HEK293 (cell line): Measurements from ENCODE around the gene ADH4.
"Not testable (repeated sequence)": the region's sequence is repeated elsewhere in the genome, so short reads cannot be mapped to it uniquely, and the experiment has no call there.

Experiments used
- CTCF ChIA-PET: fragments of 350-600 bp; formaldehyde crosslinking; extraction: SDS; loops from one replicate; lab custom pipeline; 2021; ENCODE audit warnings: antibody characterized with exemption; lab: Yijun Ruan, JAX
- POLR2A ChIA-PET: fragments of 300-600 bp; formaldehyde crosslinking; extraction: SDS; loops from one replicate; lab custom pipeline; 2020; ENCODE audit warnings: antibody characterized with exemption, inconsistent platforms; lab: Yijun Ruan, JAX
- H3K27ac ChIP-seq: fragments of 200-500 bp; sonication (Bioruptor generic); 2 replicates; pipeline ENCODE4 v1.5.1; 2014; ENCODE audit warnings: low read depth, low read length, control low read depth, inconsistent platforms; ENCODE audit errors: extremely low read depth
- H3K36me3 ChIP-seq, 2 experiments: fragments of 200-500 bp in 1 of 2; sonication (Bioruptor generic) in 1 of 2; 1 replicate in 1 of 2; 2 replicates in 1 of 2; pipeline ENCODE4 v1.5.1; 2014 to 2017; ENCODE audit warnings: inconsistent platforms in 2 of 2, low read length in 2 of 2; ENCODE audit not compliant: control insufficient read depth in 2 of 2, insufficient read depth in 1 of 2
- H3K4me1 ChIP-seq: fragments of 200-500 bp; sonication (Bioruptor generic); 2 replicates; pipeline ENCODE4 v1.5.1; 2014; ENCODE audit warnings: mild to moderate bottlenecking, low read length, inconsistent platforms; ENCODE audit not compliant: control insufficient read depth, insufficient read depth
- H3K4me3 ChIP-seq: 2 replicates; pipeline ENCODE4 v1.5.1; 2011; ENCODE audit warnings: low read depth, mild to moderate bottlenecking, control low read depth, low read length, moderate library complexity
- H3K9me3 ChIP-seq: fragments of 200-500 bp; sonication (Bioruptor generic); 2 replicates; pipeline ENCODE4 v1.5.1; 2014; ENCODE audit warnings: low read depth, low read length, inconsistent platforms; ENCODE audit not compliant: control insufficient read depth, insufficient read depth
- HOXD13 ChIP-seq: sonication (generic); formaldehyde crosslinking; IDR thresholded peaks from 2 replicates; pipeline ENCODE4 v1.8.0; 2022; ENCODE audit warnings: missing genetic modification reagents, borderline replicate concordance
- KLF10 ChIP-seq: fragments of 450-650 bp; IDR thresholded peaks from 2 replicates; pipeline ENCODE4 v1.5.1; 2018; ENCODE audit warnings: missing biosample characterization, mild to moderate bottlenecking, missing genetic modification characterization
- KLF9 ChIP-seq: fragments of 450-650 bp; formaldehyde crosslinking; IDR thresholded peaks from 2 replicates; pipeline ENCODE4 v1.5.1; 2016; ENCODE audit warnings: missing biosample characterization, missing genetic modification characterization, low read depth
- SCRT2 ChIP-seq: fragments of 450-650 bp; formaldehyde crosslinking; IDR thresholded peaks from 2 replicates; pipeline ENCODE4 v1.5.1; 2016; ENCODE audit warnings: missing biosample characterization, missing genetic modification characterization
- YY2 ChIP-seq: fragments of 450-650 bp; formaldehyde crosslinking; IDR thresholded peaks from 2 replicates; pipeline ENCODE4 v1.5.1; 2016; ENCODE audit warnings: missing biosample characterization, missing genetic modification characterization
- ZBTB8A ChIP-seq: fragments of 450-650 bp; formaldehyde crosslinking; IDR thresholded peaks from 2 replicates; pipeline ENCODE4 v1.5.1; 2016; ENCODE audit warnings: missing biosample characterization, missing genetic modification characterization
- ZFP3 ChIP-seq: fragments of 450-650 bp; formaldehyde crosslinking; IDR thresholded peaks from 2 replicates; pipeline ENCODE4 v1.5.1; 2016; ENCODE audit warnings: low read depth, missing biosample characterization, missing genetic modification characterization
- ZFP37 ChIP-seq: fragments of 450-650 bp; formaldehyde crosslinking; IDR thresholded peaks from 2 replicates; pipeline ENCODE4 v1.5.1; 2016; ENCODE audit warnings: missing biosample characterization, missing genetic modification characterization
- ZNF132 ChIP-seq: fragments of 450-650 bp; formaldehyde crosslinking; IDR thresholded peaks from 2 replicates; pipeline ENCODE4 v1.5.1; 2017; ENCODE audit warnings: missing biosample characterization, missing genetic modification characterization, borderline replicate concordance
- ZNF155 ChIP-seq: fragments of 450-650 bp; formaldehyde crosslinking; IDR thresholded peaks from 2 replicates; pipeline ENCODE4 v1.5.1; 2016; ENCODE audit warnings: missing biosample characterization, missing genetic modification characterization
- ZNF214 ChIP-seq: fragments of 450-650 bp; formaldehyde crosslinking; IDR thresholded peaks from 2 replicates; pipeline ENCODE4 v1.5.1; 2017; ENCODE audit warnings: missing biosample characterization, mild to moderate bottlenecking, missing genetic modification characterization, borderline replicate concordance
- ZNF324 ChIP-seq: fragments of 450-650 bp; formaldehyde crosslinking; IDR thresholded peaks from 2 replicates; pipeline ENCODE4 v1.5.1; 2016; ENCODE audit warnings: missing biosample characterization, missing genetic modification characterization
- ZNF416 ChIP-seq: fragments of 450-650 bp; formaldehyde crosslinking; IDR thresholded peaks from 2 replicates; pipeline ENCODE4 v1.5.1; 2016; ENCODE audit warnings: missing biosample characterization, missing genetic modification characterization
- ZNF514 ChIP-seq: fragments of 450-650 bp; formaldehyde crosslinking; IDR thresholded peaks from 2 replicates; pipeline ENCODE4 v1.5.1; 2016; ENCODE audit warnings: missing biosample characterization, missing genetic modification characterization
- ZNF555 ChIP-seq: fragments of 450-650 bp; formaldehyde crosslinking; conservative IDR thresholded peaks from 2 replicates; pipeline ENCODE4 v1.5.1; 2017; ENCODE audit warnings: missing biosample characterization, mild to moderate bottlenecking, missing genetic modification characterization, inconsistent platforms
- ZNF571 ChIP-seq: fragments of 450-650 bp; formaldehyde crosslinking; IDR thresholded peaks from 2 replicates; pipeline ENCODE4 v1.5.0; 2017; ENCODE audit warnings: missing biosample characterization, missing genetic modification characterization
- ZNF600 ChIP-seq: fragments of 450-650 bp; formaldehyde crosslinking; IDR thresholded peaks from 2 replicates; pipeline ENCODE4 v1.5.1; 2016; ENCODE audit warnings: missing biosample characterization, missing genetic modification characterization
- ZNF747 ChIP-seq: fragments of 450-650 bp; formaldehyde crosslinking; IDR thresholded peaks from 2 replicates; pipeline ENCODE4 v1.5.1; 2016; ENCODE audit warnings: missing biosample characterization, missing genetic modification characterization
- ZNF792 ChIP-seq: fragments of 450-650 bp; formaldehyde crosslinking; IDR thresholded peaks from 2 replicates; pipeline ENCODE4 v1.5.1; 2016; ENCODE audit warnings: missing biosample characterization, missing genetic modification characterization
- TF ChIP-seq, protein P1 (sequence below): fragments of 450-650 bp; formaldehyde crosslinking; conservative IDR thresholded peaks from 2 replicates; pipeline ENCODE4 v1.5.1; 2016; ENCODE audit warnings: low read depth, missing biosample characterization, missing genetic modification characterization

Gene ADH4

DNA sequence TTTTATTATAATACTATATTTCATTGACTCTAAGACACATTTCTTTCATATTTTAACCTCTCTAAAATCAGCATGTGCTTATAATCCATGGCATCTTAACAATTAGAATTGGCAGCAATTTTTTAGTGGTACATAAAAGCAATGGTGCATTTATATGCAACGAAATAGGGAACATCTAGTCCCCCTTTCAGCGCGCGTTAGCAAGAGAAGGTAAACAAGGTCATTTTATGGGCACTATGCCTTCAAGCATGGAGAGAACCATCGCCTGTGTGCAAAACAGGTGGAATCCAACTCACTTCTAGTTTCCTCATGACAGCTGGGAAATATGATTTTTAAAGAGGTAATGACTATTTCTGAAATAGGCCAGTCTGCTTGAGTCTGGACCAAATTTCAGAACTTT, 61.9 kb downstream of the ADH4 start:
- POLR2A ChIA-PET, result no interaction called here
- no peaks in the 10 kb centered on the region for H3K4me1 ChIP-seq
- no peaks in the 10 kb centered on the region for H3K9me3 ChIP-seq
- TF ChIP-seq ZNF214 (tag by site-specific recombination) (no peak), ZNF132 (tag by site-specific recombination) (no peak), ZFP37 (tag by site-specific recombination) (no peak), KLF10 (tag by site-specific recombination) (no peak), ZFP3 (tag by site-specific recombination) (no peak), ZNF324 (no peak), ZNF514 (tag by site-specific recombination) (no peak), ZNF416 (no peak), ZNF600 (no peak), YY2 (no peak), KLF9 (tag by site-specific recombination) (no peak), ZNF747 (no peak), SCRT2 (tag by site-specific recombination) (no peak)
- TF ChIP-seq, protein P1, sequence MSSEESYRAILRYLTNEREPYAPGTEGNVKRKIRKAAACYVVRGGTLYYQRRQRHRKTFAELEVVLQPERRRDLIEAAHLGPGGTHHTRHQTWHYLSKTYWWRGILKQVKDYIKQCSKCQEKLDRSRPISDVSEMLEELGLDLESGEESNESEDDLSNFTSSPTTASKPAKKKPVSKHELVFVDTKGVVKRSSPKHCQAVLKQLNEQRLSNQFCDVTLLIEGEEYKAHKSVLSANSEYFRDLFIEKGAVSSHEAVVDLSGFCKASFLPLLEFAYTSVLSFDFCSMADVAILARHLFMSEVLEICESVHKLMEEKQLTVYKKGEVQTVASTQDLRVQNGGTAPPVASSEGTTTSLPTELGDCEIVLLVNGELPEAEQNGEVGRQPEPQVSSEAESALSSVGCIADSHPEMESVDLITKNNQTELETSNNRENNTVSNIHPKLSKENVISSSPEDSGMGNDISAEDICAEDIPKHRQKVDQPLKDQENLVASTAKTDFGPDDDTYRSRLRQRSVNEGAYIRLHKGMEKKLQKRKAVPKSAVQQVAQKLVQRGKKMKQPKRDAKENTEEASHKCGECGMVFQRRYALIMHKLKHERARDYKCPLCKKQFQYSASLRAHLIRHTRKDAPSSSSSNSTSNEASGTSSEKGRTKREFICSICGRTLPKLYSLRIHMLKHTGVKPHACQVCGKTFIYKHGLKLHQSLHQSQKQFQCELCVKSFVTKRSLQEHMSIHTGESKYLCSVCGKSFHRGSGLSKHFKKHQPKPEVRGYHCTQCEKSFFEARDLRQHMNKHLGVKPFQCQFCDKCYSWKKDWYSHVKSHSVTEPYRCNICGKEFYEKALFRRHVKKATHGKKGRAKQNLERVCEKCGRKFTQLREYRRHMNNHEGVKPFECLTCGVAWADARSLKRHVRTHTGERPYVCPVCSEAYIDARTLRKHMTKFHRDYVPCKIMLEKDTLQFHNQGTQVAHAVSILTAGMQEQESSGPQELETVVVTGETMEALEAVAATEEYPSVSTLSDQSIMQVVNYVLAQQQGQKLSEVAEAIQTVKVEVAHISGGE (tag by site-specific recombination), result no peak
- CTCF ChIA-PET, result no interaction called here
- peaks cover 4 to 86% of the 10 kb centered on the region in 2 experiments for H3K36me3 ChIP-seq
- no peak overlapping the region for H3K4me3 ChIP-seq
- no peak overlapping the region for H3K27ac ChIP-seq

DNA sequence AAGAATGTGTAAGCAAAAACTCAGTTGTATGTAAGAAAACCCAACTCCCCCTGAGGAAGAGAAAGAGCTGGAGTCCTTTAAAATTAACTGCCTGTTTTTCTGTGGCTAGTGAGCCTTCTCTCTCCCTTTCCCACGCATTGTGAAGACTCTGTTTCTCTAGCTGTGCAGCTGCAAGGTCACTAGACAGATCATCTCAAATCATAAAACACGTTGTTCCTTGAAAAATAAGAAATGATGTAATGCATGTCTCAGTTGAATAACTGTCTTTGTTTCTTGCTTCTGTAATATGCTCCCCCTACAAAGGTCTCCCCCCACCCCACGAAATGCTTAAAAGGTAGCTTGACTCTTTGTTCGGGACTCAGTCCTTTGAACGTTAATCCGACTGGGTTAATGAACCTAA, 63.2 kb downstream of the ADH4 start:
- not testable (repeated sequence) for H3K9me3 ChIP-seq, H3K4me1 ChIP-seq, H3K27ac ChIP-seq, H3K4me3 ChIP-seq
- peaks cover 8 to 97% of the 10 kb centered on the region in 2 experiments for H3K36me3 ChIP-seq
- CTCF ChIA-PET, result interaction anchor here (0.6 kb wide), 1 partner anchor 152 kb away, joined by 3 read pairs; the partner anchor contains the start of gene EIF4E
- POLR2A ChIA-PET, result interaction anchor here (0.6 kb wide), 1 partner anchor 8 kb away, joined by 3 read pairs; the partner anchor contains the start of gene ADH5

DNA sequence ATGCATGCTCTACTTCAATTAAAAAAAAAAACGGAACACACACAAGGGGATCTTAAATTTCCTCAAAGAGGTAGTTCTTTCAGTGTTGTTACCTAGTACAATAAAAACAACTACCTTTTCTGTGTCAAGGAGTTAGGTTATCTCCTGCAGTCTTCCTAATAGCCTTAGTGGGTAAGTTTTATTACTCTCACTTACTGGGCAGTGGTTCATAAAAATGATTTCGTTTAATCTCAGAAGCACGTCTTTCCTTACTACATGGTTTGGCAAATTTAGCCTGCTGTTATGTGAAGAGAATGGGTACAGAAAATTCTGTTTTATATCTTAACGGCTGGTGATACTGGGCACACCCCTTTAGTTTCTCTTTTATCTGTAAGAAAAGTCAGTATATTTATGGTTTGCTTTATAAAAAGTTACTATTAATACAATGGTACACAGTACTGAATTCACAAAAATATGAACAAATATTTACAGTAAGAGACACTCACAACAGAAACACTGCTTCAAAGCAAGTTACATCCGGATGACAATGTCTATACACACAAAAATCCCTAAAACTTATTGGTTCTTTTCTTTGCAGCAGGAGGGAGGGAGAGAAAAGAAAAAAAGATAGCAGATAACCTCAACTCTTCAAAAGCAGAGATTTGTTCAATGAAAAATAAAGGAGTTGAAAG, 64.3 kb downstream of the ADH4 start:
- H3K4me1 ChIP-seq, result no peaks in the 10 kb centered on the region
- POLR2A ChIA-PET, result no interaction called here

More for the DNA sequence above, 64.3 kb downstream of the ADH4 start:
- Histone ChIP-seq H3K36me3 (peaks cover 14 to 98% of the 10 kb centered on the region in 2 experiments), H3K4me3 (no peak overlapping the region)
- CTCF ChIA-PET, result no interaction called here
- TF ChIP-seq ZNF571 (tag by site-specific recombination), result no peak
- no peak for TF ChIP-seq ZNF155 (tag by site-specific recombination)
- TF ChIP-seq ZNF792 (tag by site-specific recombination), result no peak
- no peak for TF ChIP-seq HOXD13 (CRISPR knock-in tag)
- no peak for TF ChIP-seq ZFP3 (tag by site-specific recombination)
- TF ChIP-seq ZNF555 (tag by site-specific recombination), result no peak
- TF ChIP-seq ZBTB8A (tag by site-specific recombination), result no peak
- TF ChIP-seq, all 188 proteins: peak for 0
- Histone ChIP-seq H3K27ac (no peak overlapping the region), H3K9me3 (no peaks in the 10 kb centered on the region)
